BLaER1 treated with 17β-estradiol and CSF1 and Interleukin-3, amounts not matched to agents 10 nM and 100 nM (cell line): Measurements from ENCODE around the gene OAT.
A peak's percentile ranks its signal among the peaks of the same experiment; 100 is the strongest.

Source experiments
- H3K27ac ChIP-seq, 11 experiments: shearing (Covaris generic); formaldehyde crosslinking; 2 replicates each; pipeline ENCODE4 v1.8.1; 2022
- H3K27me3 ChIP-seq, 11 experiments: shearing (Covaris generic); formaldehyde crosslinking; 2 replicates each; pipeline ENCODE4 v1.8.1; 2022
- H3K36me3 ChIP-seq, 11 experiments: shearing (Covaris generic); formaldehyde crosslinking; 2 replicates each; pipeline ENCODE4 v1.8.1; 2022
- H3K4me1 ChIP-seq, 10 experiments: shearing (Covaris generic); formaldehyde crosslinking; 2 replicates each; pipeline ENCODE4 v1.8.1; 2022
- H3K4me2 ChIP-seq, 11 experiments: shearing (Covaris generic); formaldehyde crosslinking; 2 replicates each; pipeline ENCODE4 v1.8.1; 2022
- H3K4me3 ChIP-seq, 10 experiments: shearing (Covaris generic); formaldehyde crosslinking; 2 replicates each; pipeline ENCODE4 v1.8.1; 2022
- H3K9ac ChIP-seq, 11 experiments: shearing (Covaris generic); formaldehyde crosslinking; 2 replicates each; pipeline ENCODE4 v1.8.1; 2022
- H3K9me3 ChIP-seq, 11 experiments: shearing (Covaris generic); formaldehyde crosslinking; replicated peaks in 1 of 11; 2 replicates each; pipeline ENCODE4 v1.8.1; 2022
- H4K20me1 ChIP-seq, 11 experiments: shearing (Covaris generic); formaldehyde crosslinking; 2 replicates each; pipeline ENCODE4 v1.8.1; 2022
- Cebpa-rat ChIP-seq, 11 experiments: shearing (Covaris generic); IDR thresholded peaks; 2 replicates each; pipeline ENCODE4 v1.8.1; 2022

Gene OAT

GRCh38 chr10:124418726-124419501, at the start of gene OAT:
TSS of gene OAT (minus strand) at chr10:124418923. CDS start at chr10:124412171, 6,752 bp downstream.
- H3K36me3 ChIP-seq = no peaks in the 10 kb centered on the region
- H3K4me3 ChIP-seq = peak within 1 kb of the TSS; percentile 79 to 91 (median 84)
- no peak for TF ChIP-seq Cebpa-rat (IDR thresholded peaks at IDR 0.05)
- H3K9ac ChIP-seq = peak within 1 kb of the TSS; percentile 73 to 88 (median 82)
- H4K20me1 ChIP-seq = peaks cover 3 to 47% (median 31%) of the 10 kb centered on the region in 11 experiments; a peak in 16 of 22 replicates
- peaks cover 12 to 33% (median 17%) of the 10 kb centered on the region in 10 experiments for H3K4me1 ChIP-seq
- peak within 1 kb of the TSS; percentile 70 to 92 (median 87) for H3K4me2 ChIP-seq
- H3K9me3 ChIP-seq = no peaks in the 10 kb centered on the region
- H3K27ac ChIP-seq = peak within 1 kb of the TSS; percentile 49 to 78 (median 65); a peak in 21 of 22 replicates
- peaks cover 0 to 5% (median 0%) of the 10 kb centered on the region in 11 experiments; a peak in 2 of 22 replicates for H3K27me3 ChIP-seq

DNA sequence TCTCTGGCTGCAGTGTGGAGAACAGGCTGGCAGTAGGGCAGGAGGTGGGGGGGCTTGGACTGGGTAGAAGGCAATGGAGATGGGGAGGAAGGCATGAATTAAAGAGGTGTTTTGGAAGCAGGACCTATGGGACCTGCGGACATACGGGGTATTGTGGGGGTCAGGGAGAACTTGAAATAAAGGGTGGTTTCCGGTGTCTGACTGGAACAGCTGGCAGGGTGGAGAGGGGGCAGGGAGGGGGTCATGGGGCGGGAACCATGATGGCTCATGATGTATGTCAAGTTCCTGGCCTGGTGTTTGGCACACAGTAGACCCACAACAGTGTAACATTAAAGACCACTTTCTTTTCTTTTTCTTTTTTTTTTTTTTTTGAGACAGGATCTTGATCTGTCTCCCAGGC, 48.4 kb upstream of the OAT start:
- H3K27me3 ChIP-seq = no peaks in the 10 kb centered on the region
- H3K4me3 ChIP-seq = no peak overlapping the region
- no peak for TF ChIP-seq Cebpa-rat (IDR thresholded peaks at IDR 0.05)
- H3K36me3 ChIP-seq = no peaks in the 10 kb centered on the region; a peak in 1 of 22 replicates
- peaks cover 0 to 24% (median 0%) of the 10 kb centered on the region in 11 experiments; a peak in 5 of 22 replicates for H4K20me1 ChIP-seq
- no peak overlapping the region for H3K9ac ChIP-seq
- no peak overlapping the region for H3K27ac ChIP-seq
- peaks cover 14 to 33% (median 26%) of the 10 kb centered on the region in 10 experiments for H3K4me1 ChIP-seq
- H3K9me3 ChIP-seq = no peaks in the 10 kb centered on the region
- peak overlapping the region in 6 of 11 experiments; percentile 24 to 49 (median 28); a peak in 6 of 22 replicates for H3K4me2 ChIP-seq

- H3K4me2 ChIP-seq = peak overlapping the region in 8 of 11 experiments; percentile 4 to 52 (median 43); a peak in 12 of 22 replicates
Observed at GRCh38 chr10:124465777-124466488, 47.2 kb upstream of the OAT start.

GRCh38 chr10:124465003-124465776, 46.5 kb upstream of the OAT start:
- Histone ChIP-seq H3K4me3 (no peak overlapping the region), H3K4me2 (peak overlapping the region in 9 of 11 experiments; percentile 4 to 52 (median 42); a peak in 13 of 22 replicates), H4K20me1 (peaks cover 0 to 16% (median 0%) of the 10 kb centered on the region in 11 experiments; a peak in 5 of 22 replicates), H3K27me3 (no peaks in the 10 kb centered on the region), H3K27ac (no peak overlapping the region), H3K9me3 (no peaks in the 10 kb centered on the region), H3K4me1 (peaks cover 14 to 35% (median 27%) of the 10 kb centered on the region in 10 experiments), H3K36me3 (no peaks in the 10 kb centered on the region; a peak in 1 of 22 replicates), H3K9ac (no peak overlapping the region)
- TF ChIP-seq Cebpa-rat (IDR thresholded peaks at IDR 0.05) = no peak

More at GRCh38 chr10:124465777-124466488, 47.2 kb upstream of the OAT start:
- Histone ChIP-seq H3K27me3 (no peaks in the 10 kb centered on the region), H3K4me3 (no peak overlapping the region), H3K9me3 (no peaks in the 10 kb centered on the region), H3K36me3 (no peaks in the 10 kb centered on the region; a peak in 1 of 22 replicates), H3K9ac (no peak overlapping the region), H4K20me1 (peaks cover 0 to 24% (median 0%) of the 10 kb centered on the region in 11 experiments; a peak in 5 of 22 replicates), H3K27ac (no peak overlapping the region), H3K4me1 (peaks cover 14 to 35% (median 27%) of the 10 kb centered on the region in 10 experiments)
- no peak for TF ChIP-seq Cebpa-rat (IDR thresholded peaks at IDR 0.05)

DNA sequence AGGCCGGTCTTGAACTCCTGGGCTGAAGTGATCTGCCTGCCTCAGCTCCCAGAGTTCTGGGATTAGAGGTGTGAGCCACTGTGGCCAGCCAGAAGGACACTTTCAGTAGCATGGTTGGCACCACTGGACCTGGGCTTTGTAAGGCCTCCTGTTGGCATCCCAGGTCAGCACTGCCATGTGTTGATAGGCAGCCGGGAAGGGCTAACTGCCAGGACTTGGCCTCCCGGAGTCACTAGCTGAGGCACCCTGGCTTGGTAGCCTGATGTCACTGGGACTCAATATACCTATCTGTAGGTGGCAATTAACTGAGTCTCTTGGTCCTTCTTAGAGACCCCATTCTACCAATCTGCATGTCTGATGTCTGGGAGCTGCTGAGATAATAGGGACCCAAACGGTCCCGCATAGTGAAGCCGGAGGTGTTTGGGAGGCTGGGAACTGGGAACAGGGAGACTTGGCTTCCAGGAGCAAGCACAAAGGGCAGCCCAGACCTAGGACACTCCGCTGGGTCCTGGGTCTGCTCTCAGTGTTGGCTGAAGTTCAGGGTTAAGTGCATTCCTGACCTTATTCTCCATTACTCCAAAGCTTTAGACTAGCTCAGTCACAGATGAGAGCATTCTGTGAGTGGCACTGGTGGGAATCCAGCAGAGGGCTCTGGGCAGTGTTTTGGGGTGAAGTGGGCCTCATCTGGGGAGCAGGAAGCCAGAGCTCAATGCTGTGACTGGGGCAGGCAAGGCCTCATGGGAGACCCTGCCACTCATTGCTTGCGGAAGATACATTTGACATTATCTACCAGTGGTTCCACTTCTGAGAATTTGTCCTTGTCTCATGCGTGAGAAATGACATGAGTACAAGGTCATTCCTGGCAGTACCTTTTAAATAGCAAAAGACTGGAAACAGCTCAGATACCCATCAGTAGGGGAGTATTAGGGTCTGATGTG, 45.6 kb upstream of the OAT start:
- Histone ChIP-seq H3K36me3 (no peaks in the 10 kb centered on the region), H3K27ac (no peak overlapping the region), H3K9me3 (no peaks in the 10 kb centered on the region), H3K4me3 (no peak overlapping the region), H3K9ac (no peak overlapping the region), H3K4me1 (peaks cover 14 to 35% (median 27%) of the 10 kb centered on the region in 10 experiments), H4K20me1 (peaks cover 0 to 13% (median 0%) of the 10 kb centered on the region in 11 experiments; a peak in 3 of 22 replicates), H3K27me3 (no peaks in the 10 kb centered on the region), H3K4me2 (peak overlapping the region in 3 of 11 experiments; percentile 4 to 15 (median 12); a peak in 2 of 22 replicates)
- no peak for TF ChIP-seq Cebpa-rat (IDR thresholded peaks at IDR 0.05)

DNA sequence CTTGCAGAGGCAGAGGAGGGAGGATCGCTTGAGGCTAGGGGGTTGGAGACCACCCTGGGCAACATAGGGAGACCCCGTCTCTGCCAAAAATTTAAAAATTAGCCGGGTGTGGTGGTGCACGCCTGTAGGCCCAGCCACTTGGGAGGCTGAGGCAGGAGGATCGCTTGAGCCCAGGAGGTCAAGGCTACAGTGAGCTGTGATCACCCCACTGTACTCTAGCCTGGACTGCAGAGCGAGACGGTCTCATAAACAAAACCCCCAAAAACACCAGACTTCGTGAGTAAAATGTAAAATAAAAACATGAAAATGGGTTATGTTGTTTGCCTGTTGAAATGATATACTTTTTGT, 43.6 kb upstream of the OAT start:
- H3K9me3 ChIP-seq = no peaks in the 10 kb centered on the region
- H3K4me3 ChIP-seq = peak overlapping the region; percentile 61 to 87 (median 72)
- TF ChIP-seq Cebpa-rat (IDR thresholded peaks at IDR 0.05) = no peak
- H3K4me2 ChIP-seq = peak overlapping the region; percentile 63 to 86 (median 80)
- no peaks in the 10 kb centered on the region for H3K36me3 ChIP-seq
- no peaks in the 10 kb centered on the region for H4K20me1 ChIP-seq
- peak overlapping the region in 2 of 11 experiments; percentile 71 to 72; a peak in 3 of 22 replicates for H3K27ac ChIP-seq
- H3K9ac ChIP-seq = peak overlapping the region; percentile 72 to 85 (median 81); a peak in 21 of 22 replicates
- H3K4me1 ChIP-seq = peaks cover 9 to 33% (median 24%) of the 10 kb centered on the region in 10 experiments
- H3K27me3 ChIP-seq = no peaks in the 10 kb centered on the region

GRCh38 chr10:124461642-124462347, 43.1 kb upstream of the OAT start, which contains the start of gene LHPP:
TSS of gene LHPP (plus strand) at chr10:124461823. CDS start at chr10:124461863, 40 bp downstream.
- Histone ChIP-seq H3K4me2 (peak within 1 kb of the TSS; percentile 63 to 86 (median 80)), H3K9me3 (no peaks in the 10 kb centered on the region), H3K9ac (peak within 1 kb of the TSS; percentile 72 to 85 (median 81)), H4K20me1 (no peaks in the 10 kb centered on the region), H3K4me1 (peaks cover 9 to 34% (median 21%) of the 10 kb centered on the region in 10 experiments), H3K4me3 (peak within 1 kb of the TSS; percentile 61 to 87 (median 72)), H3K27ac (peak within 1 kb of the TSS in 10 of 11 experiments; percentile 48 to 80 (median 72); a peak in 19 of 22 replicates), H3K27me3 (no peaks in the 10 kb centered on the region), H3K36me3 (no peaks in the 10 kb centered on the region)
- no peak for TF ChIP-seq Cebpa-rat (IDR thresholded peaks at IDR 0.05)
